ENCODE results near the gene USP48. TPM values are rescaled to one million over a fixed set of nuclear protein-coding genes. Genes with fewer than 3 reads are reported as not detected.
"Not testable (repeated sequence)": the region's sequence is repeated elsewhere in the genome, so short reads cannot be mapped to it uniquely, and the experiment has no call there.

The USP48 gene
- polyA plus RNA-seq, 1 experiment, result 43.6 TPM

DNA sequence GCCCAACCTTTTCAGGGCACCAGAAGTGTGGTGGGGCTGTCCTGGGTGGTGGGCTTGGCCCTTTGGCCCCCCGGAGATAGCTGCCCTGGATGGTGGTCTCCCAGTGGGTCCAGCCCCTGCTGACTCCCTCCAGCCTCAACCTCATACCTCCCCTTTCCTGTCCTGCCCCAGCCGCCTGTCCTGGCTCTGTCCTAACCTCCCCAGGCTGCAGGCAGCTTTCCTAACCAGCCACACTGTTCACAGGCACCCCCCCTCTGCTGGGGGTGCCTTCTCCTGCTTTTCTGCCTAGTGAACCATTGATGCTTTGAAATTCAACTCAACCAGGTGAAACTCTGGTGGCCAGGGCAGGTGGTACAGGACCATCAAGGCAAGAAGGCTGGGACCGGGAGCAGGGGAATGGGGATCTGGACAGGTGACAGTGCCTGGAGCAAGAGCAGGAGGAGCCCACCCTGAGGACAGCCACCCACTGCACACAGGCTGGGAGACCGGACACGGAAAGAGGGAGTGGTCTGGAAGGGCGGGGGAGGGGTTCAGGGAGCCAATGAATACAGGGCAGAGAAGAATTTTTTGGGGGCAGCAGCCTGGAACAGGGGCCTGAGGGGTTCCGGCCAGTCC, 149.7 kb downstream of the USP48 start:
- ChIA-PET CTCF (no interaction called here), POLR2A (no interaction called here)
- Histone ChIP-seq H3K4me3 (ENCODE audit: low read depth, low read length) (no peak overlapping the region), H3K27ac (ENCODE audit: low read depth, low read length) (peak overlapping the region; percentile 11), H3K9me3 (ENCODE audit: control insufficient read depth, insufficient read depth, low read length) (no peaks in the 10 kb centered on the region), H3K27me3 (ENCODE audit: control insufficient read depth, insufficient read depth, low read length) (peaks cover 50% of the 10 kb centered on the region)
- no peak for DNase-seq (ENCODE audit: low read depth, low spot score)
- TF ChIP-seq CTCF (IDR thresholded peaks at IDR 0.05; ENCODE audit: low read depth, low read length), result no peak

- DNase-seq (ENCODE audit: low read depth, low spot score), result no peak
- Histone ChIP-seq H3K9me3 (ENCODE audit: control insufficient read depth, insufficient read depth, low read length) (no peaks in the 10 kb centered on the region), H3K4me3 (ENCODE audit: low read depth, low read length) (no peak overlapping the region), H3K27ac (ENCODE audit: low read depth, low read length) (no peak overlapping the region), H3K27me3 (ENCODE audit: control insufficient read depth, insufficient read depth, low read length) (peaks cover 50% of the 10 kb centered on the region)
- ChIA-PET POLR2A (no interaction called here), CTCF (no interaction called here)
- no peak for TF ChIP-seq CTCF (IDR thresholded peaks at IDR 0.05; ENCODE audit: low read depth, low read length)
These were observed 150.7 kb downstream of the USP48 start for GRCh38 chr1:21631944-21632887.

- DNase-seq (ENCODE audit: low read depth, low spot score); H3K27ac ChIP-seq (ENCODE audit: low read depth, low read length); H3K4me3 ChIP-seq (ENCODE audit: low read depth, low read length); POLR2A ChIA-PET; H3K9me3 ChIP-seq (ENCODE audit: control insufficient read depth, insufficient read depth, low read length); CTCF ChIA-PET: not testable (repeated sequence)
- H3K27me3 ChIP-seq (ENCODE audit: control insufficient read depth, insufficient read depth, low read length), result peaks cover 54% of the 10 kb centered on the region
These were observed 151.4 kb downstream of the USP48 start for GRCh38 chr1:21631590-21631943.

- ChIA-PET POLR2A (no interaction called here), CTCF (no interaction called here)
- no peak for DNase-seq (ENCODE audit: low read depth, low spot score)
- no peak for TF ChIP-seq CTCF (IDR thresholded peaks at IDR 0.05; ENCODE audit: low read depth, low read length)
- Histone ChIP-seq H3K9me3 (ENCODE audit: control insufficient read depth, insufficient read depth, low read length) (no peaks in the 10 kb centered on the region), H3K4me3 (ENCODE audit: low read depth, low read length) (no peak overlapping the region), H3K27ac (ENCODE audit: low read depth, low read length) (no peak overlapping the region), H3K27me3 (ENCODE audit: control insufficient read depth, insufficient read depth, low read length) (peaks cover 56% of the 10 kb centered on the region)
These were observed 152.2 kb downstream of the USP48 start for GRCh38 chr1:21630571-21631343.

DNA sequence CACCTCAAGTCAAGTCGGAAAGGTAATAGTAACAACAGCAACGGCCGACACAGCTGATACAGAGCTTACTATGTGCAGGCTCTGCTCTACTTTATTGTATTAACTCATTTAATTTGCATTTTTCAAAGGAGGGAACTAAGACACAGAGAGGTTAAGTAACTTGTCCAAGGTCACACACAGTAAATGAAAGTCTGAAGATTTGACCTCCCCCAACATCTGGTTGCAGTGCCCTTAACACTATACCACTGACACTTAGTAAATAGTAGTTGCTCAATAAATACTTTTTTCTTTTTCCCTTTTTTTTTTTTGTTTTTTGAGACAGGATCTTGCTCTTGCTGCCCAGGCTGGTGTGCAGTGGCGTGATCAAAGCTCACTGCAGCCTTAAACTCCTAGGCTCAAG, 153.0 kb downstream of the USP48 start:
- no peak overlapping the region for H3K27ac ChIP-seq (ENCODE audit: low read depth, low read length)
- no peak for DNase-seq (ENCODE audit: low read depth, low spot score)
- no peaks in the 10 kb centered on the region for H3K9me3 ChIP-seq (ENCODE audit: control insufficient read depth, insufficient read depth, low read length)
- CTCF ChIA-PET, result interaction anchor here (0.7 kb wide), 1 partner anchor 170 kb away, joined by 3 read pairs; no protein-coding TSS in a partner anchor
- TF ChIP-seq CTCF (IDR thresholded peaks at IDR 0.05; ENCODE audit: low read depth, low read length), result no peak
- H3K27me3 ChIP-seq (ENCODE audit: control insufficient read depth, insufficient read depth, low read length), result peaks cover 53% of the 10 kb centered on the region
- H3K4me3 ChIP-seq (ENCODE audit: low read depth, low read length), result no peak overlapping the region
- POLR2A ChIA-PET, result no interaction called here

Measured in AG04450 (cell line).